ENCODE measurements around the gene SLC24A3. TPM values are rescaled to one million over a fixed set of nuclear protein-coding genes. Genes with fewer than 3 reads are reported as not detected.

SLC24A3 gene
- total RNA-seq, 1 donor from 2014 or later, result 0.08 TPM

DNA sequence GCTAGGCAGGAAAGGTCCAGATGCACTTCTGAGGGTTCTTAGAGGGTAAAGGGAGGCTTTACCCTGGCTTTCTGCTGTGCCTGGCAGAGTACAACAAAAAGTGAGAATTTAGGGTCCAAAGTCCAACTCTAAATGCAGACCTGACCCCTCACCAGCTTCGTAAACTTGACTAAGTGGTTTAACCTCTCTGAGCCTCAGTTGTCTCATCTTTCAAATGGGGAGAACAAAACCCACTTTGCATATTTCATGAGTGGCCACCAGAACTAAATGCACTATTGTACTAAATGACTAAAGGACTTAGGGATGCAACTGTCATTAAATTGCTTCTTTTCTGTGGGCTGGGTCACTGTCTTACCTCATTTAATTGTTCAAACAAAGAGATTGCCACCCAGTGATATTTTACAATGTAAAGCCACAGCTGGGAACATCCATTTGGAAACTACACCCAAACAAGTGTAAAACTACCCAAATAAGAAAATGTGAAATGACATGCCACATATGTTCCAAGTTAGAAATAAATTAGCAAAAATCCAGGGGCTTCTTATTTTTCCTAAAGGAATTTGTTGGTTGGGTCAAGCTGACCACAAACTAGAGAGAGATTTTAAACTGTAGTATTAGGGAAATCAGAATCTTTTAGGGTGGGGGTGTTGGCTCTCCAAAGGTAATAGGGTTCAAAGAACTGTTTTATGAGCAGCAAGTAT is 497.3 kb downstream of the SLC24A3 start:
- DNase-seq (ENCODE audit: low read depth), result no peak
- no peak overlapping the region for H3K4me3 ChIP-seq (ENCODE audit: low read depth, low read length)
- peaks cover 2% of the 10 kb centered on the region for H3K27me3 ChIP-seq (ENCODE audit: control insufficient read depth, insufficient read depth, low read length)
- TF ChIP-seq CTCF (IDR thresholded peaks at IDR 0.05; ENCODE audit: insufficient read depth, low read length, poor library complexity, severe bottlenecking), result no peak
- H3K36me3 ChIP-seq (ENCODE audit: control insufficient read depth, insufficient read depth, low read length), result no peaks in the 10 kb centered on the region

- H3K27me3 ChIP-seq (ENCODE audit: control insufficient read depth, insufficient read depth, low read length), result peaks cover 2% of the 10 kb centered on the region
- TF ChIP-seq CTCF (IDR thresholded peaks at IDR 0.05; ENCODE audit: insufficient read depth, low read length, poor library complexity, severe bottlenecking), result no peak
- no peak for DNase-seq (ENCODE audit: low read depth)
- H3K4me3 ChIP-seq (ENCODE audit: low read depth, low read length), result no peak overlapping the region
- no peaks in the 10 kb centered on the region for H3K36me3 ChIP-seq (ENCODE audit: control insufficient read depth, insufficient read depth, low read length)
Measured at GRCh38 chr20:19710336-19711120, 498.1 kb downstream of the SLC24A3 start.

DNA sequence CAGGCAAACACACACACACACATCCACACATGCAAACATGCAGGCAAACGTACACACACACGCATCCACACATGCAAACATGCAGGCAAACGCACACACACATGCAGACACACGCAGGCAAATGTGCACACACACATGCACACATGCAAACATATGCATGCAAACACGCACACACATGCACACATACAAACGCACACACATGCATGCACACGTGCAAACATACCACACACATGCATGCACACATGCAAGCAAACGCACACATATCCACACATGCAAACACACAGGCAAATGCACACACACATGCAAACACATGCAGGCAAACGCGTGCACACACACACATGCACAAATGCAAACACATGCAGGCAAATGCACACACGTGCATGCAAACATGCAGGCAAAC is 498.7 kb downstream of the SLC24A3 start:
- DNase-seq (ENCODE audit: low read depth), result no peak
- TF ChIP-seq CTCF (IDR thresholded peaks at IDR 0.05; ENCODE audit: insufficient read depth, low read length, poor library complexity, severe bottlenecking), result no peak
- Histone ChIP-seq H3K4me3 (ENCODE audit: low read depth, low read length) (no peak overlapping the region), H3K27me3 (ENCODE audit: control insufficient read depth, insufficient read depth, low read length) (peaks cover 2% of the 10 kb centered on the region), H3K36me3 (ENCODE audit: control insufficient read depth, insufficient read depth, low read length) (no peaks in the 10 kb centered on the region)

GRCh38 chr20:19712721-19713260 is 500.3 kb downstream of the SLC24A3 start:
- no peak for TF ChIP-seq CTCF (IDR thresholded peaks at IDR 0.05; ENCODE audit: insufficient read depth, low read length, poor library complexity, severe bottlenecking)
- peaks cover 2% of the 10 kb centered on the region for H3K27me3 ChIP-seq (ENCODE audit: control insufficient read depth, insufficient read depth, low read length)
- no peaks in the 10 kb centered on the region for H3K36me3 ChIP-seq (ENCODE audit: control insufficient read depth, insufficient read depth, low read length)
- no peak overlapping the region for H3K4me3 ChIP-seq (ENCODE audit: low read depth, low read length)
- no peak for DNase-seq (ENCODE audit: low read depth)

DNA sequence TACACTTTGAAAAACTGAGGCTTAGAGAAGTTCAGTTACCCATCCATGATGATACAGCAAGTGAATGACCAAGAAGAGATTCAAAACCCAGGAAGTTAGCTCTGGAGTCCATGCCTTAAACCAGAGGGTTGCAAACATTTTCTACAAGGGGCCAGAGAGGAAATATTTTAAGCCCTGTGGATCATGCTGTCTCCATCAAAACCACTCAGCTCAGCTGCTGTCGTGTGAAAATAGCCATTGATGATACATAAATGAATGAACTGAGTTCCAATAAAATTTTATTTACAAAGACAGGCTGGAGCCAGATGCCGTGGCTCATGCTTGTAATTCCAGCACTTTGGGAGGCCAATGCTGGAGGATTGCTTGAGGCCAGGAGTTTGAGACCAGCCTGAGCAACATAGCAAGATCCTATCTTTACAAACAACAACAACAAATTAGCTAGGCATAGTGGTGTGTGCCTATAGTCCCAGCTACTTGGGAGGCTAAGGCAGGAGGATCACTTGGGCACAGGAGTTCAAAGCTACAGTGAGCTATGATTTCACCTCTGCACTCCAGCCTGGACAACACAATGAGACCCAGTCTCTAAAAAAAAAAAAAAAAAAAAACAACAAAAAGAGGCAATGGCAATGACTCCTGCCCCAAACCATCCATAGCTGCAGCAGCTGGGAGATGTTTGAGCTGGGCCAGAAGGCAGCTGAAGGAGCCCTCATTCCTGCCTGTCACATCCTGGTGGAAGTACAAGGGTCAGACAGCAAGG is 501.6 kb downstream of the SLC24A3 start:
- Histone ChIP-seq H3K36me3 (ENCODE audit: control insufficient read depth, insufficient read depth, low read length) (no peaks in the 10 kb centered on the region), H3K4me3 (ENCODE audit: low read depth, low read length) (no peak overlapping the region), H3K27me3 (ENCODE audit: control insufficient read depth, insufficient read depth, low read length) (peaks cover 2% of the 10 kb centered on the region)
- TF ChIP-seq CTCF (IDR thresholded peaks at IDR 0.05; ENCODE audit: insufficient read depth, low read length, poor library complexity, severe bottlenecking), result no peak
- no peak for DNase-seq (ENCODE audit: low read depth)
